HG02840 (cell line): ENCODE results near the gene IMPG1.
"Not testable (repeated sequence)": the region's sequence is repeated elsewhere in the genome, so short reads cannot be mapped to it uniquely, and the experiment has no call there.

Experiments used
- ATAC-seq: cut with Tn5 transposase; IDR thresholded peaks from one replicate; pipeline ENCODE4 v1.9.1; 2021; ENCODE audit warnings: mild to moderate bottlenecking, moderate library complexity, moderate number of reproducible peaks; ENCODE audit not compliant: unreplicated experiment, low FRiP score

The IMPG1 gene

GRCh38 chr6:75952128-75952527, 120.3 kb downstream of the IMPG1 start:
- ATAC-seq = no peak

DNA sequence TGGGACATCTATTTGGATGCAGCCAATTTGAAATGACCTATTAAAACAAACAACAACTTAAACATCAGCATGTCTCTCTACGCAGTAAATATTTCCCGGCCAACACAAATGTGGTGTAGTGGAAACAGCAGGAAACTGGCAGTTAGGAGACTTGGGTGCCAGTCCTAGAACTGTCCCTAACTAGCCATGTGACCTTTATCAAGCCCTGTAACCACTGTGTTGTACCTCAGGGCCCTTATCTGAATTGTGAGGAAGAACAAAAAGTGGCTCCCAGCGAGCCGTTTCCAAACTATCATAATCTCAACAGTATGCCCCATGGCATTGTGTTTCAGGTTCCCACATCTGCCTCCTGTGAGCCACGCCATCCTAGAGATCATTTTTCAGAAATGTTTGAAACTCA, 124.5 kb downstream of the IMPG1 start:
- ATAC-seq = no peak

- no peak for ATAC-seq
These were observed 126.2 kb downstream of the IMPG1 start for GRCh38 chr6:75946146-75946831.

GRCh38 chr6:75943381-75943780, 129.1 kb downstream of the IMPG1 start:
- no peak for ATAC-seq

- no peak for ATAC-seq
These were observed 131.0 kb downstream of the IMPG1 start for GRCh38 chr6:75941509-75941908.

GRCh38 chr6:75940564-75940963, 131.9 kb downstream of the IMPG1 start:
- ATAC-seq = no peak

- ATAC-seq = no peak
These were observed 134.6 kb downstream of the IMPG1 start for GRCh38 chr6:75937846-75938245.

DNA sequence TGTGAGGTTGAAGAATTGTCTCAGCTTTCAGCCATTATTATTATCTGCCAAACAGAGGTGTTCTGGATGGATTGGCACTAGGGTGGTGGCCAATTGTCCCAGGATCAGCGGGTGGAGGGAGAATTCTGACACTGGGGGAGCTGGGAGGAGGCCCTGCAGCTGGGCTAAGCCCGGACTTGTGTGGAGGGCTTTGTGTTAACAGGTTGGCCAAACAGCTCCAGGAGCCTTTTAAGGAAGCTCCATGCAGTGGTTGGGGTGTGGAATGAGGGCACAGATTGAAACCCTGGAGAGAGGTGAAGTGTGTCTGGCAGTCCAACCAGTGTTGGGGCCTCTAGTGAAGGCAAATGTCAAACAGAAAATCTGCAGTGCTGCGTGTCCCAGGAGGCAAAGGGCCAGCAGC, 135.8 kb downstream of the IMPG1 start:
- no peak for ATAC-seq

GRCh38 chr6:75935473-75935793, 137.0 kb downstream of the IMPG1 start:
- ATAC-seq = no peak

DNA sequence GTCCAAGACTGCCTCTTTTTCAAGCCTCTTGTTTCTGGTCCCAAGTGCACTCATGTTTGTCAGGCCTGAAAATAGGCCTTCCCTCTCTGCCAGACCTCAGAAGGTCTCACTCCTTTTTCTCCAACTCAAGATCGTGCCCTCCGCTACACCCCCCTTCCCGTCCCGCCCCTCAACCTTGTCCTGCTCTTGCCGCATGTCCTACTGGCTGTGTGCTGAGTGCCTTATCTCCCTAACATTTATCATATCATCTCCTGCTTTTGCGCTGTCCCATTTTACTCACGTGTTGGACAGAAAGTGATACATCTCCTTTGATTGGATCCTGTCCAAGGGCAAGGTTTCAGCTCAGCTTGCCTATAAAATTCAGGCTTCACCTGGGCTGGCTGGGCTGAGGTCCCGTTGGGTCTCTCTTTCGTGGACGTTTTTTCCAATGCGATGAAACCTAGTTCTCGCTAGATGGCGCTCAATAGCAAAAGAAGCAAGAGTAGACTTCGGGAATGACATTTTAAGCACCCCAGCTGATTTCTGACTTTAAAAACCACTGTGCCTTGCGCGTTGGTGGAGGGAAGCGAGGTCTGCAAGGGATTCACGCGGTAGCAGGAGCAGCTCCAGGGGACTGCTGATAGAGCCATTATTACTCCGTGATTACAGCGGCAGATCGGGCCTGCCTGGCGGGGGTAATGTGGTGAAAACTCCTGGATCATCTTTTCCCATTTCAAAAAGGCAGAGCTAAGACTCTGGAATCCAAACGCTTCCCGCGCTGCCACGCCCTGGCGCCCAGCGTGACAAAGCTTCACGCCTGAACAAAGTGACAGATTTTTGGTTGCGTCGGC, 137.6 kb downstream of the IMPG1 start:
- peak; percentile 66 for ATAC-seq

DNA sequence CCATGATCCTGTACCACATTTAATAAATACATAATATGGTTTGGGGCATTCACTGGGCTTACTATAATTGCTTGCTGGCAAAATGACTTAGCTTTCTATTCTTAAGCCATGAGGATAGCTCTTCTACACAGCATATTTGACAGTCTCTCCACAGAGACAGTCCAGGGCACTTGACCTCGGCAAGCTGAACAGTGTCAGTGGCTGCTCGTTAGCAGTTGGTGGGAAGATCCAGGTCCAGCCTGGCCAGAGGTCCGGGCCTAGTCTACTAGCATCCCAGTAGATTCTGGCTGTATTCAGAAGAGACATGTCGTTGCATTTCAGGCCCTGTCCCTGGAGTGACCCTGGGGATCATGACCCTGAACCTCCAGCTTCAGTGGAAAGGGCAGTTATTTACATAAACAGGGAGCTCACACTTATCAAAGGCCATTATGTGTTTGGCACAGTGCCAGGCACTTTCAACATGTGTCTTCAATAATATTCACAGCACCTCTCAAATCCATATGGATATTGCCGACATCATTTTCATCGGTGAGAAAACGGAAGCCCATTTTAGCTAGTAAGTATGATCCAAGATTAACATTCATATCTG, 139.0 kb downstream of the IMPG1 start:
- no peak for ATAC-seq

GRCh38 chr6:75932067-75932466, 140.4 kb downstream of the IMPG1 start:
- ATAC-seq = peak; percentile 49

- no peak for ATAC-seq
These were observed 141.3 kb downstream of the IMPG1 start for GRCh38 chr6:75931011-75931680.

DNA sequence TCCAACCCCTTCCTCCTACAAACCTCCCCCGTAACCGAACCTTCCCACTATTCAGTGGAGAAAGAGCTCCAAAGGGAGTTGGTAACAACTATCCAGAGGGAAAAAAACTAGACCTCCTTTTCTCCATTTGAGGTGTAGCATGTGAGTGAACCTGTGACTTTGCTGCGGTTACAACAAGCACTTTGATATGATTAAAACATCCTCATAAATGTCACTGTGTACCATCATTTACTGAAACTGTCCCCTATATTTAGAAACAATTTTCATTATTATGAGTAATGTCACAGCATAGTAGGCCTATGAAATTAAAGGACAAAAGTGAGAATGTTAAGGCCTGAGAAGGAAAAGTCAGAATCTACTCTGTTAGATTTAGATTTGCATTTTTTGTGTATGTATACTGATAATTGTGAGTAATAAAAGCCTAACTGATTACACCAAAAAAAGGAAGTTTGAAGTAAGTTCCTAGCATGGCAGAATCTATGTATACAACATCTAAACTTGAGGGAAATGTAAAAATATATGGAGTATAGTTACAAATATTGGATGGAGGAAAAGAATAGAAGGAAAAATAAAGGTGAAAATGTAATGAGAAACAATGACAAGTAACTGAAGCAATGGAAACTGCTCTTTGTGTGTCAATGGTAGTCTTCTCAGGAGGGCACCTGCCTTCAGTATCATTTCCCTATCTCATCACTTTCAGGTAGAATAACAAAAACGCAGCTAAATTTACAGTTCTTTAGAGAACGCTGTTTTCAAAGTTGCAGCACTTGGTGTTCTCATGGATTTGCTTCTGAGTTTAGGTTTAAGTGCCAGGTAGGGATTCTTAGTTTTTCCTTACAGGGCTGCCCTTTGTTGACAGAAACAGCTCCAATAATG, 145.9 kb downstream of the IMPG1 start:
- ATAC-seq = no peak

- no peak for ATAC-seq
These were observed 150.2 kb downstream of the IMPG1 start for GRCh38 chr6:75922226-75922625.

DNA sequence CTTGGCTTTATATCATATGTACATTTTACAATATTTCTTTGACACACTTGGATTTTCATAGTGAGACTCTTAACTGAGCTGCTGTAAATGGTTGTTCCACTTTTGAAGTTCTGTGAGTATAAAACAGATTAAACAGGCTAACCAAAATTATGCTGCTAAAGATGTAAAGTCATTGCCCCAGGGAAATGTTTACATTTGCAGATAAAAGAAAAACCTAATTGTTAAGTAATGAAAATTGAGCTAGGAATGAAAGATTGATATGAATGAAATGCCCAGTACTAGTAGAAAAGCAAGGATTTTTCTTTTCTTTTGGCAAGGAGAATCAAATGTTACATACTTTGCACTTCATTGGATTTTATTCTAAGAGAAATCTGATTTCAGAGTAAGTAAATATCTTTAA, 159.4 kb downstream of the IMPG1 start:
- ATAC-seq = no peak

GRCh38 chr6:75907444-75907843, 165.0 kb downstream of the IMPG1 start:
- no peak for ATAC-seq

- ATAC-seq = no peak
These were observed 165.6 kb downstream of the IMPG1 start for GRCh38 chr6:75906871-75907270.

- not testable (repeated sequence) for ATAC-seq
These were observed 167.3 kb downstream of the IMPG1 start for GRCh38 chr6:75905129-75905528.

DNA sequence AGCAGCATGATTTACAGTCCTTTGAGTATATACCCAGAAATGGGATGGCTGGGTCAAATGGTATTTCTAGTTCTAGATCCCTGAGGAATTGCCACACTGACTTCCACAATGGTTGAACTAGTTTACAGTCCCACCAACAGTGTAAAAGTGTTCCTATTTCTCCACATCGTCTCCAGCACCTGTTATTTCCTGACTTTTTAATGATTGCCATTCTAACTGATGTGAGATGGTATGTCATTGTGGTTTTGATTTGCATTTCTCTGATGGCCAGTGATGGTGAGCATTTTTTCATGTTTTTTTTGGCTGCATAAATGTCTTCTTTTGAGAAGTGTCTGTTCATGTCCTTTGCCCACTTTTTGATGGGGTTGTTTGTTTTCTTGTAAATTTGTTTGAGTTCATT, 172.2 kb downstream of the IMPG1 start:
- not testable (repeated sequence) for ATAC-seq
